Smooth muscle cell (in vitro differentiated cells): Measurements from ENCODE around the gene ZC3H18. TPM values are rescaled to one million over a fixed set of nuclear protein-coding genes. Genes with fewer than 3 reads are reported as not detected.

Experiments used
- DNase-seq: peaks from one replicate; lab custom pipeline; 2025; ENCODE audit not compliant: unreplicated experiment; lab: John Stamatoyannopoulos, UW
- H2AFZ ChIP-seq: fragments of 200-600 bp; sonication (generic); 2 replicates; pipeline ENCODE4 v1.6.0; 2016; ENCODE audit warnings: antibody characterized with exemption, low read depth, mild to moderate bottlenecking
- H3F3A ChIP-seq: fragments of 200-600 bp; sonication (generic); 2 replicates; pipeline ENCODE4 v1.6.0; 2017; ENCODE audit warnings: antibody characterized with exemption, low read depth
- H3K27ac ChIP-seq: fragments of 200-600 bp; sonication (generic); 2 replicates; pipeline ENCODE4 v1.5.1; 2016; ENCODE audit warnings: low read depth, mild to moderate bottlenecking
- H3K27me3 ChIP-seq: fragments of 200-600 bp; sonication (generic); 2 replicates; pipeline ENCODE4 v1.6.1; 2016; ENCODE audit warnings: low read depth, mild to moderate bottlenecking
- H3K36me3 ChIP-seq: fragments of 200-600 bp; sonication (generic); 2 replicates; pipeline ENCODE4 v1.5.1; 2016; ENCODE audit warnings: low read depth
- H3K4me1 ChIP-seq: fragments of 200-600 bp; sonication (generic); 2 replicates; pipeline ENCODE4 v1.5.1; 2016; ENCODE audit warnings: low read depth
- H3K4me2 ChIP-seq: fragments of 200-600 bp; sonication (generic); 2 replicates; pipeline ENCODE4 v1.6.0; 2016; ENCODE audit warnings: mild to moderate bottlenecking
- H3K4me3 ChIP-seq: fragments of 200-600 bp; sonication (generic); 2 replicates; pipeline ENCODE4 v1.5.1; 2016; ENCODE audit warnings: mild to moderate bottlenecking
- H3K79me2 ChIP-seq: fragments of 200-600 bp; sonication (generic); 2 replicates; pipeline ENCODE4 v1.6.0; 2016; ENCODE audit warnings: low read depth, mild to moderate bottlenecking
- H3K9ac ChIP-seq: fragments of 200-600 bp; sonication (generic); 2 replicates; pipeline ENCODE4 v1.6.0; 2016; ENCODE audit warnings: low read depth
- H3K9me3 ChIP-seq: fragments of 200-600 bp; sonication (generic); replicated peaks from 2 replicates; pipeline ENCODE4 v1.5.1; 2016; ENCODE audit warnings: low read depth
- H4K20me1 ChIP-seq: fragments of 200-600 bp; sonication (generic); 2 replicates; pipeline ENCODE4 v1.6.0; 2016; ENCODE audit warnings: low read depth
- WGBS: methylation state at CpG from one replicate; pipeline ENCODE4 v1.1.7; 2016; ENCODE audit warnings: low lambda C conversion rate; 5-methylcytosine and 5-hydroxymethylcytosine counted together
- polyA plus RNA-seq: library from polyadenylated mRNA; unstranded; fragments of >200 nt; fragmentation: Nextera tagmentation; extraction: Ambion mirVana; gene quantifications from 2 replicates; pipeline ENCODE4 v1.2.1, GENCODE V29; 2016
- total RNA-seq: library from RNA; depleted of rRNA; stranded (reverse); fragments of >200 nt; gene quantifications from 2 replicates; pipeline ENCODE4 v1.2.3, GENCODE V29; 2014
- TF ChIP-seq, protein P1 (sequence below): fragments of 200-600 bp; sonication (generic); IDR thresholded peaks from 2 replicates; pipeline ENCODE4 v1.5.1; 2017; ENCODE audit warnings: borderline replicate concordance, mild to moderate bottlenecking, antibody characterized with exemption; ENCODE audit not compliant: insufficient read depth, poor library complexity, severe bottlenecking

Gene ZC3H18
- total and polyA plus RNA-seq, 2 experiments from 2014 or later: 14.6 to 30.4 TPM

DNA sequence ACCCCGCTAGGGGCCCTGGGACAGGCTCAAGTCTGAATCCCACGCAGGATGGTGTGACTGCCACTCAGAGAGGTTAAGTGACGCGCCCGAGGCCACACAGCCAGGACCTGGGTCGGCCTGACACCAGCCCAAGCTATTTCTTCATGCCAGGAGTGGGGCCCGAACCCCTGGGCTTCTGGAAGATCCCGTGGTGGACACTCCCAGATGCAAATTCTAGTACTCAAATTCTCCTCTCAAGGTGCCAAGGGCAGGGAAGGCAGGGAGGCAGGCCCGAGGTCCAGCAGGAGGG is 73.4 kb downstream of the ZC3H18 start:
- no peaks in the 10 kb centered on the region for H3F3A ChIP-seq
- no peaks in the 10 kb centered on the region for H3K79me2 ChIP-seq
- TF ChIP-seq, protein P1, sequence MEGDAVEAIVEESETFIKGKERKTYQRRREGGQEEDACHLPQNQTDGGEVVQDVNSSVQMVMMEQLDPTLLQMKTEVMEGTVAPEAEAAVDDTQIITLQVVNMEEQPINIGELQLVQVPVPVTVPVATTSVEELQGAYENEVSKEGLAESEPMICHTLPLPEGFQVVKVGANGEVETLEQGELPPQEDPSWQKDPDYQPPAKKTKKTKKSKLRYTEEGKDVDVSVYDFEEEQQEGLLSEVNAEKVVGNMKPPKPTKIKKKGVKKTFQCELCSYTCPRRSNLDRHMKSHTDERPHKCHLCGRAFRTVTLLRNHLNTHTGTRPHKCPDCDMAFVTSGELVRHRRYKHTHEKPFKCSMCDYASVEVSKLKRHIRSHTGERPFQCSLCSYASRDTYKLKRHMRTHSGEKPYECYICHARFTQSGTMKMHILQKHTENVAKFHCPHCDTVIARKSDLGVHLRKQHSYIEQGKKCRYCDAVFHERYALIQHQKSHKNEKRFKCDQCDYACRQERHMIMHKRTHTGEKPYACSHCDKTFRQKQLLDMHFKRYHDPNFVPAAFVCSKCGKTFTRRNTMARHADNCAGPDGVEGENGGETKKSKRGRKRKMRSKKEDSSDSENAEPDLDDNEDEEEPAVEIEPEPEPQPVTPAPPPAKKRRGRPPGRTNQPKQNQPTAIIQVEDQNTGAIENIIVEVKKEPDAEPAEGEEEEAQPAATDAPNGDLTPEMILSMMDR: no peak
- H3K27ac ChIP-seq: no peak overlapping the region
- H2AFZ ChIP-seq: no peak overlapping the region
- H4K20me1 ChIP-seq: peaks cover 23% of the 10 kb centered on the region
- no peak for DNase-seq
- no peak overlapping the region for H3K4me3 ChIP-seq
- peaks cover 4% of the 10 kb centered on the region for H3K27me3 ChIP-seq
- H3K36me3 ChIP-seq: no peaks in the 10 kb centered on the region
- H3K9ac ChIP-seq: no peak overlapping the region
- WGBS: 91% methylated on average over 9 of the region's 9 CpGs
- no peaks in the 10 kb centered on the region for H3K4me1 ChIP-seq
- no peak overlapping the region for H3K4me2 ChIP-seq
- H3K9me3 ChIP-seq: no peaks in the 10 kb centered on the region

DNA sequence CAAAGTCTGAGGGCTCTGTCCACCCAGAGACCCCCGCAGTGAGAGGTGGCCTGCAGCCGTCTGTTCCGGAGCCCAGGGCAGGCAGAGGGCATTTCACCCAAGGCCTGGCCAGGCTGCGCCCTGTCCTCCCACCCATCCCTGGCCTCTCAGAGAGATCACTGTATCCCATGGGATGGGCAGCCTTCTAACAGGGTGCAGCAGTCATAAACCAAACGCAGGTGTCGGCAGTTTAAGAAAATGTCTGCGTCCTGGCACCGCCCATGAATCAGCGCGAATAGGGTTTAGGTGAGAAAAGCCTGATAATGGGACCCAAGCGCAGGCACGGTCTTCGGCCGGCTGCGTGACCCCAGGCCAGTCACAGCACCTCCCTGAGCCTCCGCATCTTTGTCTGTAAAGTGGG is 75.3 kb downstream of the ZC3H18 start:
- no peaks in the 10 kb centered on the region for H3K27me3 ChIP-seq
- TF ChIP-seq, protein P1: no peak
- no peaks in the 10 kb centered on the region for H3K4me1 ChIP-seq
- no peak overlapping the region for H3K4me3 ChIP-seq
- no peaks in the 10 kb centered on the region for H3F3A ChIP-seq
- H3K4me2 ChIP-seq: no peak overlapping the region
- WGBS: 97% methylated on average over 16 of the region's 16 CpGs
- DNase-seq: no peak
- H3K36me3 ChIP-seq: no peaks in the 10 kb centered on the region
- no peak overlapping the region for H3K9ac ChIP-seq
- H3K27ac ChIP-seq: no peak overlapping the region
- no peaks in the 10 kb centered on the region for H3K9me3 ChIP-seq
- peaks cover 35% of the 10 kb centered on the region for H4K20me1 ChIP-seq
- no peaks in the 10 kb centered on the region for H3K79me2 ChIP-seq
- no peak overlapping the region for H2AFZ ChIP-seq

DNA sequence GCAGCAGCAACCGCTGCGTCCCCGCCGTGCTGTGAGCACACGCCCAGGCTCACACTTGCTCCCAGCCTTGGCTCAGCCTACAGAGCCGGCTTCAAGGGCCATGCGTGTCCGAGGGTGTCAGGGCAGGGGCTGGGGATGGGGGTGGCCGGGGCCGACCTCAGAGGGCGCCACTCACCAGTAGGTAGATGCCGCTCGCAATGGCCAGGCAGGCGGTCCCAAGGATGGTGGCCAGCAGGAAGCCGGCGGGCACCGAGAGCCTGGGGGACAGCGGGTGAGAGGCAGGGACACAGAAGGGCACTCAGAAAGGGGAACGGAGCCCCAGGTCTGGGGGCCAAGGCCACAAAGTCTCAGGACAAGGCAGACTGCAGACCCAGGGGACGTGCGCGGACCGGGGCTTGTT is 75.7 kb downstream of the ZC3H18 start:
- no peak for DNase-seq
- no peak overlapping the region for H3K4me3 ChIP-seq
- no peaks in the 10 kb centered on the region for H3K27me3 ChIP-seq
- H3K9me3 ChIP-seq: no peaks in the 10 kb centered on the region
- H2AFZ ChIP-seq: no peak overlapping the region
- 96% methylated on average over 23 of the region's 23 CpGs for WGBS
- peaks cover 35% of the 10 kb centered on the region for H4K20me1 ChIP-seq
- TF ChIP-seq, protein P1: no peak
- H3K4me1 ChIP-seq: no peaks in the 10 kb centered on the region
- no peak overlapping the region for H3K9ac ChIP-seq
- no peak overlapping the region for H3K27ac ChIP-seq
- H3F3A ChIP-seq: no peaks in the 10 kb centered on the region
- no peaks in the 10 kb centered on the region for H3K79me2 ChIP-seq
- H3K36me3 ChIP-seq: no peaks in the 10 kb centered on the region
- no peak overlapping the region for H3K4me2 ChIP-seq

DNA sequence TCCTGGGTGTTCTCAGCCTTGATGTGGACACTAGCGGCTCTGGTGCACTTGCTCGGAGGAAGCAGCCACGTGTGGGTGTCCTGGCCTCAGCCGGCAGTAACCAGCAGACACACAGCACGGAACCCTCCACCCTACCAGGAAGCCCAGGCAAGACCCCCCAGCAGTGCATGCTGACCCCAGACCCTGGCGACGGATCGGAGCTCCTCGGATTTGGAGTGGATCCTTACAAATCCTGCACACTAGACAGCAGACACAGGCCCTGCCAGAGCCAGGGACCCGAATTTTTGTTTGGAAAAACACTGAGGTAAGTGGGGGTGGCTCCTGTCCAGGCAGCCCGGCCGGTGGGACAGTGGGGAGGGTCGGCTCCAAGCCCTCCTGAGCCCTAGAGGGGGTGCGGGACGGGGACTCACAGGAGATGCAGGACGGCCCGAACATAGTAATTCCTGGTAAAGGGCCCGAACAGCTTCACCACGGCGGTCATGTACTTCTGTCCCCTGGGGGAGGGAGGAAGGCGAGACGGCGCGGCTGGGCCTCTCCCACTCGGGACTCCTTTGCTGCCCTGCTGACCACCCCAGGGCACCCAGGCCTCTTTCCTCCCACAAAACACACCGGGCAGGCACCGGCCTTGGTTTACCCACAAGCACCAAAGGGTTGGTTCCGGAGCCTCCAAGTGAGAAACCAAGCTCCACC is 76.3 kb downstream of the ZC3H18 start:
- H3K4me3 ChIP-seq: no peak overlapping the region
- no peaks in the 10 kb centered on the region for H3F3A ChIP-seq
- H3K4me2 ChIP-seq: no peak overlapping the region
- peaks cover 5% of the 10 kb centered on the region for H3K4me1 ChIP-seq
- H2AFZ ChIP-seq: no peak overlapping the region
- no peaks in the 10 kb centered on the region for H3K36me3 ChIP-seq
- peaks cover 35% of the 10 kb centered on the region for H4K20me1 ChIP-seq
- no peaks in the 10 kb centered on the region for H3K9me3 ChIP-seq
- H3K27me3 ChIP-seq: no peaks in the 10 kb centered on the region
- no peak overlapping the region for H3K9ac ChIP-seq
- TF ChIP-seq, protein P1: no peak
- DNase-seq: no peak
- 95% methylated on average over 28 of the region's 28 CpGs for WGBS
- H3K79me2 ChIP-seq: no peaks in the 10 kb centered on the region
- H3K27ac ChIP-seq: no peak overlapping the region
